Gastrocnemius medialis (tissue), 4 donors: ENCODE measurements around the gene DSCAML1.

Experiments used
- CTCF ChIP-seq, 5 experiments: fragments of 450-650 bp in 3 of 5; fragments of 200-600 bp in 2 of 5; sonication (generic) in 2 of 5; IDR thresholded peaks in 4 of 5; conservative IDR thresholded peaks in 1 of 5; 1 replicate in 4 of 5; 2 replicates in 1 of 5; pipeline ENCODE4 v1.5.1; 2016 to 2019; ENCODE audit warnings: antibody characterized with exemption in 5 of 5, mild to moderate bottlenecking in 3 of 5, moderate library complexity in 3 of 5
- POLR2A ChIP-seq, 2 donors: fragments of 450-650 bp; IDR thresholded peaks; one replicate each; pipeline ENCODE4 v1.6.1; 2017; ENCODE audit warnings: antibody characterized with exemption in 2 of 2, mild to moderate bottlenecking in 2 of 2, moderate library complexity in 2 of 2

- TF ChIP-seq CTCF (IDR thresholded peaks at IDR 0.05 in 4 of 5, conservative IDR thresholded peaks at IDR 0.05 in 1 of 5) (no peak), POLR2A (IDR thresholded peaks at IDR 0.05) (no peak)
Observed at GRCh38 chr11:117679461-117679860, 117.6 kb downstream of the DSCAML1 start.
